IPS-15b (cell line): Measurements from ENCODE around the gene MRPL50.

Experiments used
- H3K27me3 ChIP-seq: one replicate; pipeline ENCODE4 v1.6.1; 2013; ENCODE audit warnings: low read length; ENCODE audit not compliant: control insufficient read depth, insufficient read depth
- H3K36me3 ChIP-seq: one replicate; pipeline ENCODE4 v1.6.1; 2013; ENCODE audit warnings: low read length; ENCODE audit not compliant: control insufficient read depth, insufficient read depth
- H3K4me1 ChIP-seq: one replicate; pipeline ENCODE4 v1.6.1; 2013; ENCODE audit warnings: mild to moderate bottlenecking, low read length; ENCODE audit not compliant: control insufficient read depth, insufficient read depth
- H3K4me3 ChIP-seq: one replicate; pipeline ENCODE4 v1.5.1; 2013; ENCODE audit warnings: low read depth, low read length
- H3K9ac ChIP-seq: one replicate; pipeline ENCODE4 v1.6.1; 2013; ENCODE audit warnings: low read depth, mild to moderate bottlenecking, low read length
- H3K9me3 ChIP-seq: one replicate; pipeline ENCODE4 v1.6.1; 2013; ENCODE audit warnings: mild to moderate bottlenecking, low read length; ENCODE audit not compliant: control insufficient read depth, insufficient read depth

MRPL50 gene

GRCh38 chr9:101369286-101369685 lies 29.1 kb downstream of the MRPL50 start:
- H3K36me3 ChIP-seq: no peaks in the 10 kb centered on the region
- H3K4me1 ChIP-seq: peaks cover 2% of the 10 kb centered on the region
- H3K9ac ChIP-seq: no peak overlapping the region
- H3K9me3 ChIP-seq: no peaks in the 10 kb centered on the region
- H3K4me3 ChIP-seq: no peak overlapping the region
- no peaks in the 10 kb centered on the region for H3K27me3 ChIP-seq

DNA sequence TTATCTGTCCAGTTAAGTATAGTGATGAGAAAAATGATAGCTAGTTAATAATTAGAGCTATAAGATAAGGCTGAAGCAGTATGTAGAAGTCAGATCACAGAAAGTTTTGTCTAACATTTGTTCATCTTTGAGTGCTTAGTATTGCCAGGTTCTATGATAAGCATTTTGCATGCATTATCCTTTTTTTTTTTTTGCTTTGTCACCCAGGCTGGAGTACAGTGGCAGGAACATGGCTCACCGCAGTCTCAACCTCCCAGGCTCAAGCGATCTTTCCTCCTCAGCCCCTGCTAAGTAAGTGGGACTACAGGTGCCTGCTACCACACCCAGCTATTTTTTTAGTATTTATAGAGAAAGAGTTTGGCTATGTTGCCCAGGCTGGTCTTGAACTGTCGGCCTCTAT lies 31.1 kb downstream of the MRPL50 start:
- Histone ChIP-seq H3K9ac (no peak overlapping the region), H3K4me1 (peaks cover 2% of the 10 kb centered on the region), H3K27me3 (no peaks in the 10 kb centered on the region), H3K36me3 (no peaks in the 10 kb centered on the region), H3K4me3 (no peak overlapping the region), H3K9me3 (no peaks in the 10 kb centered on the region)

DNA sequence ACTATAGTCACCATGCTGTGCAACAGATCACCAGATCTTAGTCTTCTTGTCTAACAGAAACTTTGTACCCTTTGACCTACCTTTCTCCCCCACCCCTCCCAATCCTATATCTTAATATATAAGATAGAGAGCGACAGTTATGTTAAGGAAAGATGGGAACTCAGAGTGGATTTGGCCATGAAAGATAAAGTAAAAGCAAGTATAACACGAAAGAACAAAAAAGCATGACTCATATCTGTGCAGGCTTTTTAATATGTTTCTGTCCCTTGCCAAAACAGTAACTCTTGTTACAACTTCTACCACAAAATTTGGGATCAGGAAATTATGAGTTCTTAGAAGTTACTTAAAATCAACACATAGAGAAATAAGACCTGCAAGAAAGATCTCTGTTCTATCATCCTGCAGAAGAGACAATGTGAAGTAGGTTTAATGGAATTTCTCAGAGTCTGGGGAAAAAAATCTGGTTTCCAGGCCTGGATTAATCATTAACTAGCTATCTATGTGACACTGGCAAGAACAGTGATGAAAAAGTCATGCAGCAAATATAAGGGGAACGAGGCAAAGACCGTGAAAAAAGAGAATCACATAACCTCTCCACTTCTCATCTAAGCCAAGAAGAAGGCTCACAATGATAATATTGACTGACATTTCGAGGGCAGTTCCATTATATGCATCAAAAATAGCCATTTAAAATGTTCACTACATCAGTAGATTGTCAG lies 32.2 kb downstream of the MRPL50 start:
- Histone ChIP-seq H3K36me3 (no peaks in the 10 kb centered on the region), H3K4me3 (no peak overlapping the region), H3K4me1 (peaks cover 2% of the 10 kb centered on the region), H3K9me3 (no peaks in the 10 kb centered on the region), H3K27me3 (no peaks in the 10 kb centered on the region), H3K9ac (no peak overlapping the region)

GRCh38 chr9:101365181-101365580 lies 33.2 kb downstream of the MRPL50 start:
- Histone ChIP-seq H3K4me3 (no peak overlapping the region), H3K9ac (no peak overlapping the region), H3K9me3 (no peaks in the 10 kb centered on the region), H3K27me3 (no peaks in the 10 kb centered on the region), H3K4me1 (peaks cover 2% of the 10 kb centered on the region), H3K36me3 (no peaks in the 10 kb centered on the region)

DNA sequence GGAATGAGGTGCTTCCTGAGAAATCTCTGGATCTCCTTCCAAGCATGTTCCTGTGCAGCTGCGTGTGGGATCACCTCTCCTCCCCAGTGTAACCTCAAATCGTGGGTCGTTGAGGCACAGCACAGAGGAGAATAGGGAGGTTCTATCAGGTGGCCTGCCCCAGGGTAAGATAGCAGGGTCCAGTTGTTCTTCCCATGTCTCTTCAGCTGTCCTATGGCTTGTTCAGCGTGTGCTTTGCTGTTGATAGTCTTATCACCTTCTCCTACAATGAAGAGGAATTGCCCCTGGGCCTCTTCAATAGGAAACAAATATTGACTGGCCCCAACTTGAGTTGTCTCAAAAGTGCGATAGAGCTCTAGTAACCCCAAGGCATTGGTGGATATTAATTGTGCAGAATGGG lies 36.0 kb downstream of the MRPL50 start:
- H3K27me3 ChIP-seq: no peaks in the 10 kb centered on the region
- no peaks in the 10 kb centered on the region for H3K9me3 ChIP-seq
- no peaks in the 10 kb centered on the region for H3K4me1 ChIP-seq
- H3K36me3 ChIP-seq: no peaks in the 10 kb centered on the region
- no peak overlapping the region for H3K9ac ChIP-seq
- no peak overlapping the region for H3K4me3 ChIP-seq

DNA sequence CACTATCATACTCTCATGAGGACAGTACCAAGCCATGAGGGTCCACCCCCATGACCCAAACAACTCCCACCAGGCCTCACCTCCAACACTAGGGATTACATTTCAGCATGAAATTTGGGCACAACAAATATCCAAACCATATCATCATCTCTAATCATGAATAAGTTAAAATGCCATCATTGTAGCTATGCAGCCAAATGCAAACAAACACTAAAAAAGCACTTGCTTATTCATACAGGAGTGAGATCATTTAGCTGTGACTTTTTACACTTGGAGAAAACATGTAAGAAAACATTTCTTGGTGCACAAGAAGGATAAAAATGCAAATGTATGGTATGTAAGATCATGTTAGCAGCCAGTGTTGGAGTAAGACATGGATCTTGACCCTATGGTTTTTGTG lies 37.8 kb downstream of the MRPL50 start:
- H3K4me3 ChIP-seq: no peak overlapping the region
- H3K4me1 ChIP-seq: no peaks in the 10 kb centered on the region
- H3K9me3 ChIP-seq: no peaks in the 10 kb centered on the region
- H3K36me3 ChIP-seq: no peaks in the 10 kb centered on the region
- no peak overlapping the region for H3K9ac ChIP-seq
- H3K27me3 ChIP-seq: no peaks in the 10 kb centered on the region

DNA sequence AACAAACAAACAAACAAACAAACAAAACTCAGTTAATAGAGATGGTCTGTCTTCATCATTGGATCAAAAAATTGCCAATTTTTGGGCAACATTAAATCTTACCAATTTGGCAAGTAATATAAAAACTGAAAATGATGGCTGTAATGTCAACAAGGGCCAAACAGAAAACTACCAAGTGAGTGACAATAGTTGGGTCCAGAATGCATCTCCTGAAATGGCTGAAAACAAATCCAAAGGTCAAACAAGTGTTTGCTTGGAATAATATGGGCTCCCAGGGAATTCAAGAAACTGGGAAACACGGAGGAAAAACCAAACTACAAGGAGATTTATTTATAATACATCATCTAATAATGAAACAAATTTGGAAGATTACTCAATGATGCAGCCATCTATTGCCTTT lies 38.7 kb downstream of the MRPL50 start:
- no peaks in the 10 kb centered on the region for H3K4me1 ChIP-seq
- H3K36me3 ChIP-seq: no peaks in the 10 kb centered on the region
- no peak overlapping the region for H3K4me3 ChIP-seq
- H3K9me3 ChIP-seq: no peaks in the 10 kb centered on the region
- H3K9ac ChIP-seq: no peak overlapping the region
- no peaks in the 10 kb centered on the region for H3K27me3 ChIP-seq

DNA sequence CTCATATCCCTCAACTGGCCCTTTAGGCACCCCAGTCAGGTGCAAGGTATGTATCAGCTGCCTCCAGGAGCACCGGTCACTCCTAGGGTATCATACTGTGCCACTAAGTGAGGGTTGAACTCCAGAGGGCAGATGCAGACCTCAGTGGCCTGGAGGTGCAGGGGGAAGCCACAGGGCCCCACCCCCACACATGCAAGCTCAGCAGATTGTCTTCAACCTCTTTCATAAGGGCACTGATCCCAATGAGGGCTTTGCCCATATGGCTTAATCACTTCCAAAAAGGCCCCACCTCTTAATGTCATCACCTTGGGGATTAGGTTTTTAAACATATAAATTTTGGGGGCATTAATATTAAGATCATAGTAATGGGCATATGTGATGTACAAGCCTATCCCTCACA lies 41.8 kb downstream of the MRPL50 start:
- Histone ChIP-seq H3K4me1 (no peaks in the 10 kb centered on the region), H3K4me3 (no peak overlapping the region), H3K9me3 (no peaks in the 10 kb centered on the region), H3K27me3 (no peaks in the 10 kb centered on the region), H3K9ac (no peak overlapping the region), H3K36me3 (no peaks in the 10 kb centered on the region)

DNA sequence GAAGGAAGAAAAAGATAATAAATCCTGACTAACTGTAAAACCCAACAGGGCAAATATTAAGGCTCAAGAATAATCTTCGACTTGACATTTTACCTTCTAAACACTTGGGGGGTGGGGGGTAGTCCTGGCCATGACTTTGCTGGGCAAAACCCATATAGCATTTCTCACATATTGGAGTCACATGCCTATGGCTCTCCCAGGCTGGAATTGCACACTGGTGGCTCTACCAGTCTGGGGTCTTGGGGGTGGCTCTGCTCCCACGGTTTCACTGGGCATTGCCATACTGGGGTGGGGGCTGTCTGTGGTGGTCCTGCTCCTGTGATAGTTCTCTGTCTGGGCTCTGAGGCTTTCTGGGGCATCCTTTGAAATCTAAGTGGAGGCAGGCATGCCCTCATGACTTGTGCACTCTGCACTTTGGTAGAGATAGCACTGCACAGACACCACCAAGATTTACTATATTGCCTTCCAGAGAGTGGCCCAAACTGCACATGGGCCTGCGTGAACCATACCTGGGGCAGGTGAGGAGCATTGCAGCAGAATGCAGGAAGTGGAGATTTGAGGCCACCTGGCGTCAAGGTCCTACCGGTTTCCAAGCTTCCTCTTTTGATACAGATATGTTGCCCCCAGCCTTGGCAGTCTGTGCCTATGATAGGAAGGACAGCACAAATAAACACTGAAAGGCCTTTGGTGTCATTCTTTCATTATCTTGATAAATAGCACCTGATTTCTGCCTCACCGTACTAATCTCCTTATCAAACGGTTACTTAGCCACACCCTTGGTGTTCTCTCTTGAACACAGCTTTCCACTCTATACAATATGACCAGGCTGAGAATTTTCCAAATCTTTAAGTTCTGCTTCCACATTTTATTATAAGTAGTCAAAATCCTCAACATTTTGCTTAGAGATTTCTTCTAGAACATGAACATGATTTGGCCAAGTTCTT lies 43.4 kb downstream of the MRPL50 start:
- Histone ChIP-seq H3K27me3 (no peaks in the 10 kb centered on the region), H3K4me3 (no peak overlapping the region), H3K9me3 (no peaks in the 10 kb centered on the region), H3K4me1 (no peaks in the 10 kb centered on the region), H3K36me3 (no peaks in the 10 kb centered on the region), H3K9ac (no peak overlapping the region)

GRCh38 chr9:101354143-101354764 lies 44.2 kb downstream of the MRPL50 start:
- no peaks in the 10 kb centered on the region for H3K36me3 ChIP-seq
- H3K9me3 ChIP-seq: no peaks in the 10 kb centered on the region
- no peaks in the 10 kb centered on the region for H3K4me1 ChIP-seq
- H3K4me3 ChIP-seq: no peak overlapping the region
- no peak overlapping the region for H3K9ac ChIP-seq
- H3K27me3 ChIP-seq: no peaks in the 10 kb centered on the region

GRCh38 chr9:101353683-101354082 lies 44.7 kb downstream of the MRPL50 start:
- no peaks in the 10 kb centered on the region for H3K9me3 ChIP-seq
- no peak overlapping the region for H3K9ac ChIP-seq
- H3K27me3 ChIP-seq: no peaks in the 10 kb centered on the region
- H3K4me1 ChIP-seq: no peaks in the 10 kb centered on the region
- no peaks in the 10 kb centered on the region for H3K36me3 ChIP-seq
- no peak overlapping the region for H3K4me3 ChIP-seq
